GM12872 (cell line): ENCODE data around the gene HHATL.

Experiments
- CTCF ChIP-seq: IDR thresholded peaks from 3 replicates; pipeline ENCODE4 v1.5.1; 2011; ENCODE audit warnings: low read depth, mild to moderate bottlenecking, low read length, moderate library complexity; ENCODE audit not compliant: insufficient read depth

Gene HHATL

GRCh38 chr3:42682301-42683070 is 20.1 kb downstream of the HHATL start:
- no peak for TF ChIP-seq CTCF

- no peak for TF ChIP-seq CTCF
These were observed 21.1 kb downstream of the HHATL start for GRCh38 chr3:42681361-42682038.

GRCh38 chr3:42680806-42681205 is 21.8 kb downstream of the HHATL start:
- no peak for TF ChIP-seq CTCF

GRCh38 chr3:42680271-42680670 is 22.3 kb downstream of the HHATL start:
- TF ChIP-seq CTCF, result no peak

- TF ChIP-seq CTCF, result no peak
These were observed 24.2 kb downstream of the HHATL start for GRCh38 chr3:42678447-42678846.

- no peak for TF ChIP-seq CTCF
These were observed 26.7 kb downstream of the HHATL start for GRCh38 chr3:42675909-42676308.

- no peak for TF ChIP-seq CTCF
These were observed 28.5 kb downstream of the HHATL start for GRCh38 chr3:42674146-42674545.
